Hepatocyte (in vitro differentiated cells): ENCODE results near the gene MAD1L1.

Experiments used
- CTCF ChIP-seq: fragments of 200-600 bp; sonication (generic); IDR thresholded peaks from 2 replicates; pipeline ENCODE4 v1.5.1; 2016; ENCODE audit warnings: antibody characterized with exemption, mild to moderate bottlenecking; ENCODE audit not compliant: poor library complexity
- EZH2 ChIP-seq: fragments of 200-600 bp; sonication (generic); IDR thresholded peaks from 2 replicates; pipeline ENCODE4 v1.6.1; 2016; ENCODE audit warnings: antibody characterized with exemption, mild to moderate bottlenecking, borderline replicate concordance
- EZH2phosphoT487 ChIP-seq: fragments of 200-600 bp; sonication (generic); IDR thresholded peaks from one replicate; pipeline ENCODE4 v1.6.1; 2018; ENCODE audit warnings: antibody characterized with exemption, mild to moderate bottlenecking, low read depth, moderate library complexity; ENCODE audit not compliant: unreplicated experiment, severe bottlenecking

DNA sequence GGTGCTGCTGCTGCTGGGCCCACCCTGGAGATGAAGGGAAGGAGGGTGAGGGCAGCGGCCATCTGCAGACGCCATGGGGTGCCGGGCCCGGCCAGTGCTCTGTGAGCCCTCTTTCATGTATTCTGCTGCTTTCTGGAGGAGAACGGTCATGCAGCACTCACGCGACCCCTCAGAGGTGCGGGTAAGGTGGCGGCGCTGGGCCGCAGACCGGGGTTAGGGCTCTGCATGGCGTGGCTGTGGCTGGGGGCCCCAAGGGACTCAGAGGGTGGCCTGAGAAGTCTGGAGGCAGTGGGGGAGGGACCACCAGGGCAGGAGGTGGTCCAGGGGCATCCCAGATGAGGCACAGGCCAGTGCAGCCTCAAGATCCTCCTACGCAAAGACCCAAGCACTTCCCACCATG is 287.2 kb downstream of the MAD1L1 start:
- TF ChIP-seq CTCF (no peak), EZH2 (no peak), EZH2phosphoT487 (no peak)
